Keratinocyte (primary cell): Measurements from ENCODE around the gene HERC2. TPM values are rescaled to one million over a fixed set of nuclear protein-coding genes. Genes with fewer than 3 reads are reported as not detected.

Experiments
- DNase-seq: peaks from one replicate; pipeline ENCODE4 v3.0.0-alpha.2; 2011; ENCODE audit warnings: low read depth, missing footprints, low spot score
- FAIRE-seq: peaks from 2 replicates; lab custom pipeline; 2011; peaks lifted over from hg19 to GRCh38; lab: Jason Lieb, UNC
- H2AFZ ChIP-seq: 2 replicates; pipeline ENCODE4 v1.6.0; 2012; ENCODE audit warnings: low read length, control low read depth, inconsistent platforms; ENCODE audit not compliant: control insufficient read depth
- H3K27ac ChIP-seq: 2 replicates; pipeline ENCODE4 v1.5.1; 2011; ENCODE audit warnings: low read length; ENCODE audit not compliant: control insufficient read depth, insufficient read depth
- H3K27me3 ChIP-seq: 3 replicates; pipeline ENCODE4 v1.6.0; 2011; ENCODE audit warnings: low read length; ENCODE audit not compliant: control insufficient read depth, insufficient read depth; ENCODE audit errors: extremely low read depth
- H3K36me3 ChIP-seq, 2 experiments: 2 replicates in 1 of 2; 3 replicates in 1 of 2; pipeline ENCODE4 v1.5.1; 2011; ENCODE audit warnings: low read length in 2 of 2, mild to moderate bottlenecking in 1 of 2; ENCODE audit not compliant: control insufficient read depth in 2 of 2, insufficient read depth in 2 of 2; ENCODE audit errors: extremely low read depth in 1 of 2
- H3K4me1 ChIP-seq: 3 replicates; pipeline ENCODE4 v1.5.1; 2011; ENCODE audit warnings: low read length; ENCODE audit not compliant: control insufficient read depth, insufficient read depth; ENCODE audit errors: extremely low read depth
- H3K4me2 ChIP-seq: 3 replicates; pipeline ENCODE4 v1.6.0; 2011; ENCODE audit warnings: low read depth, low read length; ENCODE audit not compliant: control insufficient read depth, insufficient read depth; ENCODE audit errors: extremely low read depth
- H3K4me3 ChIP-seq, 3 experiments: fragments of 200-600 bp in 1 of 3; sonication (generic) in 1 of 3; 2 replicates in 2 of 3; 3 replicates in 1 of 3; pipeline ENCODE4 v1.5.1; 2011 to 2016; ENCODE audit warnings: low read length in 3 of 3, mild to moderate bottlenecking in 3 of 3, control low read depth in 2 of 3, inconsistent platforms in 1 of 3, low read depth in 1 of 3, mixed read lengths in 1 of 3, mixed run types in 1 of 3, moderate library complexity in 1 of 3; ENCODE audit not compliant: control insufficient read depth in 2 of 3, insufficient read depth in 2 of 3; ENCODE audit errors: extremely low read depth in 1 of 3
- H3K79me2 ChIP-seq: 2 replicates; pipeline ENCODE4 v1.6.0; 2012; ENCODE audit warnings: low read length; ENCODE audit not compliant: control insufficient read depth, insufficient read depth
- H3K9ac ChIP-seq: 3 replicates; pipeline ENCODE4 v1.6.0; 2011; ENCODE audit warnings: low read length; ENCODE audit not compliant: control insufficient read depth, insufficient read depth; ENCODE audit errors: extremely low read depth
- H3K9me1 ChIP-seq: 3 replicates; pipeline ENCODE4 v1.6.0; 2011; ENCODE audit warnings: low read length; ENCODE audit not compliant: control insufficient read depth, insufficient read depth; ENCODE audit errors: extremely low read depth
- H3K9me3 ChIP-seq: 2 replicates; pipeline ENCODE4 v1.5.1; 2012; ENCODE audit warnings: low read depth, low read length; ENCODE audit not compliant: control insufficient read depth
- H4K20me1 ChIP-seq: 3 replicates; pipeline ENCODE4 v1.6.0; 2011; ENCODE audit warnings: low read length; ENCODE audit not compliant: control insufficient read depth, insufficient read depth; ENCODE audit errors: extremely low read depth
- EZH2 ChIP-seq: IDR thresholded peaks from one replicate; pipeline ENCODE4 v1.6.1; 2012; ENCODE audit warnings: inconsistent platforms, mild to moderate bottlenecking, low read length, moderate library complexity
- dilution Hi-C: fragments of 300-500 bp; cut with MboI; formaldehyde crosslinking; loops from one replicate; pipeline ENCODE4 v1.7.0; 2020; ENCODE audit warnings: low sequenced_read_pairs; ENCODE audit not compliant: extremely low pct_ligation_motif_present
- polyA plus RNA-seq, 5 experiments: library from polyadenylated mRNA; depleted of rRNA in 3 of 5; stranded (reverse) in 3 of 5; stranded (forward) in 1 of 5; unstranded in 1 of 5; fragments of >200 nt; gene quantifications; 1 replicate in 1 of 5; 2 replicates in 3 of 5; 3 replicates in 1 of 5; pipeline versions ENCODE4 v1.2.1 to v1.2.3, GENCODE V29; 2011 to 2012; ENCODE audit warnings: missing spikeins in 2 of 5, low read depth in 1 of 5, low replicate concordance in 1 of 5
- TF ChIP-seq, protein P1 (sequence below), 3 experiments: IDR thresholded peaks in 1 of 3; conservative IDR thresholded peaks in 1 of 3; optimal IDR thresholded peaks in 1 of 3; 2 replicates in 2 of 3; 3 replicates in 1 of 3; pipeline versions ENCODE3 to v1.5.1; 2011; ENCODE audit warnings: low read length in 3 of 3, mild to moderate bottlenecking in 3 of 3, moderate library complexity in 2 of 3, control low read depth in 1 of 3, inconsistent platforms in 1 of 3; ENCODE audit not compliant: insufficient read depth in 2 of 3; ENCODE audit errors: extremely low read depth in 1 of 3

Gene HERC2
- polyA plus RNA-seq, 1 donor (not counting 4 experiments of a cell fraction or from before 2014, with no cell fraction given) = 12.4 TPM

GRCh38 chr15:28127036-28127435 lies 194.9 kb downstream of the HERC2 start:
- Histone ChIP-seq H3K4me3 (no peak overlapping the region), H3K9ac (no peak overlapping the region), H3K79me2 (no peaks in the 10 kb centered on the region), H2AFZ (no peak overlapping the region), H3K9me1 (no peaks in the 10 kb centered on the region), H3K9me3 (no peaks in the 10 kb centered on the region), H3K36me3 (peaks cover 10 to 20% of the 10 kb centered on the region in 2 experiments), H3K27ac (no peak overlapping the region), H3K27me3 (no peaks in the 10 kb centered on the region), H4K20me1 (peaks cover 3% of the 10 kb centered on the region), H3K4me1 (peaks cover 7% of the 10 kb centered on the region), H3K4me2 (no peak overlapping the region)
- FAIRE-seq (no peak), DNase-seq (no peak)
- dilution Hi-C loops = no loop called here
- TF ChIP-seq, protein P1, sequence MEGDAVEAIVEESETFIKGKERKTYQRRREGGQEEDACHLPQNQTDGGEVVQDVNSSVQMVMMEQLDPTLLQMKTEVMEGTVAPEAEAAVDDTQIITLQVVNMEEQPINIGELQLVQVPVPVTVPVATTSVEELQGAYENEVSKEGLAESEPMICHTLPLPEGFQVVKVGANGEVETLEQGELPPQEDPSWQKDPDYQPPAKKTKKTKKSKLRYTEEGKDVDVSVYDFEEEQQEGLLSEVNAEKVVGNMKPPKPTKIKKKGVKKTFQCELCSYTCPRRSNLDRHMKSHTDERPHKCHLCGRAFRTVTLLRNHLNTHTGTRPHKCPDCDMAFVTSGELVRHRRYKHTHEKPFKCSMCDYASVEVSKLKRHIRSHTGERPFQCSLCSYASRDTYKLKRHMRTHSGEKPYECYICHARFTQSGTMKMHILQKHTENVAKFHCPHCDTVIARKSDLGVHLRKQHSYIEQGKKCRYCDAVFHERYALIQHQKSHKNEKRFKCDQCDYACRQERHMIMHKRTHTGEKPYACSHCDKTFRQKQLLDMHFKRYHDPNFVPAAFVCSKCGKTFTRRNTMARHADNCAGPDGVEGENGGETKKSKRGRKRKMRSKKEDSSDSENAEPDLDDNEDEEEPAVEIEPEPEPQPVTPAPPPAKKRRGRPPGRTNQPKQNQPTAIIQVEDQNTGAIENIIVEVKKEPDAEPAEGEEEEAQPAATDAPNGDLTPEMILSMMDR (optimal IDR thresholded peaks at IDR 0.05 in 1 of 3, IDR thresholded peaks at IDR 0.05 in 1 of 3, conservative IDR thresholded peaks at IDR 0.05 in 1 of 3; ENCODE audit: extremely low read depth in 1 of 3, insufficient read depth in 2 of 3, low read length in 3 of 3) = no peak
- no peak for TF ChIP-seq EZH2

DNA sequence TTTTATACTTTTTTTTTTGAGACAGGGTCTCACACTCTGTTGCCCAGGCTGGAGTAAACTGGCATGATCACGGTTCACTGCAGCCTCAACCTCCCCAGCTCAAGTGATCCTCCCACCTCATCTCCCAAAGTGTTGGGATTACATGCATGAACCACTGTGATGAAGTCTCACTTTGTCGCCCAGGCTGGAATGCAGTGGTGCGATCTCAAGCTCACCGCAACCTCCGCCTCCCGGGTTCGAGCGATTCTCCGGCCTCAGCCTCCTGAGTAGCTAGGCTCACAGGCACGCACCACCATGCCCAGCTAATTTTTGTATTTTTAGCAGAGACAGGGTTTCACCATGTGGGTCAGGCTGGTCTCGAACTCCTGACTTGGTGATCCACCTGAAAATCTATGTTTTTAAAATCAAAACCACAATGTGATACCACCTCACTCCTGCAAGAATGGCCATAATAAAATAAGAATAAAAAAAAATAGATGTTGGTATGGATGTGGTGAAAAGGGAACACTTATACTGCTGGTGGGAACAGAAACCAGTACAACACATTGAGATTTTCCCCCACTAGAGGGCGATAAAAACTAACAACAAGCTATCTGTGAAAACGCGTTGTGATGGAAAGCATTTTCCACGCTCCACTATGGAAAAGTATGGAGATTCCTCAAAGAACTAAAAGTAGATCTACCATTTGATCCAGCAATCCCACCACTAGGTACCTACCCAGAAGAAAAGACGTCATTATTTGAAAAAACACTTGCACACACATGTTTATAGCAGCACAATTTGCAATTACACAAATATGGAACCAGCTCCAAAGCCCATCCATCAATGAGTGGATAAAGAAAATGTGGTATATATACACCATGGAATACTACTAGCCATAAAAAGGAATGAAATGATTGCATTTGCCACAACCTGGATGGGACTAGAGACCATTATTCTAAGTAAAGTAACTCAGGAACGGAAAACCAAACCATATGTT lies 196.0 kb downstream of the HERC2 start:
- H3K36me3 ChIP-seq = peaks cover 16 to 20% of the 10 kb centered on the region in 2 experiments
- H3K4me2 ChIP-seq = no peak overlapping the region
- H2AFZ ChIP-seq = no peak overlapping the region
- DNase-seq = peak; percentile 17
- TF ChIP-seq EZH2 = no peak
- TF ChIP-seq, protein P1 (optimal IDR thresholded peaks at IDR 0.05 in 1 of 3, IDR thresholded peaks at IDR 0.05 in 1 of 3, conservative IDR thresholded peaks at IDR 0.05 in 1 of 3; ENCODE audit: extremely low read depth in 1 of 3, insufficient read depth in 2 of 3, low read length in 3 of 3) = peak; percentile 44 to 48 (median 45)
- no peak overlapping the region for H3K27ac ChIP-seq
- no peak for FAIRE-seq
- H3K27me3 ChIP-seq = no peaks in the 10 kb centered on the region
- dilution Hi-C loops = no loop called here
- H3K9me1 ChIP-seq = no peaks in the 10 kb centered on the region
- H3K4me1 ChIP-seq = peaks cover 7% of the 10 kb centered on the region
- H3K4me3 ChIP-seq = no peak overlapping the region
- no peak overlapping the region for H3K9ac ChIP-seq
- peaks cover 3% of the 10 kb centered on the region for H4K20me1 ChIP-seq
- no peaks in the 10 kb centered on the region for H3K9me3 ChIP-seq
- H3K79me2 ChIP-seq = no peaks in the 10 kb centered on the region
